ENCODE measurements around the gene AKR1C1. TPM values are rescaled to one million over a fixed set of nuclear protein-coding genes. Genes with fewer than 3 reads are reported as not detected.
"Not testable (repeated sequence)": the region's sequence is repeated elsewhere in the genome, so short reads cannot be mapped to it uniquely, and the experiment has no call there.

Gene AKR1C1
- total and polyA plus RNA-seq, 2 donors, result 1.4 to 7.6 TPM

GRCh38 chr10:4978870-4979269 lies 15.7 kb downstream of the AKR1C1 start:
- no peaks in the 10 kb centered on the region for H3K36me3 ChIP-seq (ENCODE audit: control insufficient read depth in 2 of 2, insufficient read depth in 2 of 2, low read length in 1 of 2)
- H3K4me1 ChIP-seq (ENCODE audit: control insufficient read depth in 2 of 2, insufficient read depth in 2 of 2, low read length in 2 of 2), result peaks cover 0 to 8% of the 10 kb centered on the region in 2 donors
- no peak overlapping the region for H3K4me3 ChIP-seq (ENCODE audit: low read length in 2 of 2)
- DNase-seq (ENCODE audit: low read depth in 6 of 9, low spot score in 9 of 9), result no peak
- WGBS, result 97% methylated on average over 4 of the region's 4 CpGs
- no peaks in the 10 kb centered on the region for H3K27me3 ChIP-seq (ENCODE audit: control insufficient read depth in 2 of 2, insufficient read depth in 1 of 2, low read length in 1 of 2)
- H3K9me3 ChIP-seq (ENCODE audit: control insufficient read depth in 2 of 2, insufficient read depth in 1 of 2, low read length in 1 of 2), result no peaks in the 10 kb centered on the region
- no peak overlapping the region for H3K27ac ChIP-seq (ENCODE audit: low read depth in 1 of 2, low read length in 1 of 2)

DNA sequence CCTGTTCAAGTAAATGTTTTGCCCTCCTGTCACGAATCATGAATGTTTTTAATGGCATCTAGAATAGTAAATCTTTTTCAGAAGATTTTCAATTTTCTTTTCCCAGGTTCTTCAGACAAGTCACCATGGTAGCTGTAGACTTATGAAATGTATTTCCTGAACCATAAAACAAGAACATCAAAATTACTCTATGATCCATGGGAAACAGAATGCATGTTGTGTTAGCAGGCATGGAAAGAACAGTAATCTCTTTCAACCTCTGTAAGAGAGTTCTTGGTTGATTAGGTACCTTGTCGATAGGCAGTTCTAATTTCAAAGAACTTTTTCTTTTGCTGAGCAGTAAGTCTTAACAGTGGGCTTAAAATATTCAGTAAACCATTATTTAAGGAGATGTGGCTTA lies 17.6 kb downstream of the AKR1C1 start:
- H3K27ac ChIP-seq (ENCODE audit: low read depth in 1 of 2, low read length in 1 of 2), result no peak overlapping the region
- WGBS, result 99% methylated on average over 2 of the region's 2 CpGs
- no peak for DNase-seq (ENCODE audit: low read depth in 6 of 9, low spot score in 9 of 9)

DNA sequence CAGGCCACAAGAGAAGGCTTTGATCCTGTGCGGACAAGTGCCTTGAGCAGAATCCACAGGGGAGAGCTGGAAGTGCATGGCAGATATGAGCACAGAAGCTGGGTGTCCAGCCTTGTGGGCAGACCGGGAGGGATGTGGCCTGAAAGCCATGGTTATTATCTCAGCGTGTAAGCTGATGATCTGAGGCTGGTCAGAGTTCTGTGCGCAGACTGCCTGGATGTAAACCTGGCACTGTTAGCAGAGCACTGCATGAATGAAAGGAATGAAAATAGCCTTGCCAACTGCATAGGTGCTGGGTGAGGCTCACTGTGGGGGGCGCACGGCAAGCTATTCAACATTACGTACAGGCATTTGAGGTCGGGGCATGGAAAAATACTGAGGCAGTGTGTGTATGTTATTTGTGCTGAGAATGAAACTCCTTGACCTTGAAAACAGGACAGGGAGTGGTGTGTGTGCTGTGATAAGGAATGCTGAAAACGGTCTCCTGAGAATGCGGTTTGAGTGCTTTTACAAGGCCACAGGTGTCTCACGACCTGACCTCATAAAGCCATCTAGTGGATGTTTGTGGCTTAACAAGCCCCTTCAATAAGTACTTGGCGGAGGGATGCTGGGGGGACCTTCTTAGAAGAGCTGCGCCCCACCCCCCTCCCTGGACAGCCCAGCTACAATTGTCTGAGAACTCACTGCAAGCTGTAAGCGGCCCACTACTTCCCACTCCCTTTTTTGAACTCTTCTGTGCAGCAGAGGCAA lies 18.7 kb downstream of the AKR1C1 start:
- Histone ChIP-seq H3K36me3 (ENCODE audit: control insufficient read depth in 2 of 2, insufficient read depth in 2 of 2, low read length in 1 of 2) (no peaks in the 10 kb centered on the region), H3K27me3 (ENCODE audit: control insufficient read depth in 2 of 2, insufficient read depth in 1 of 2, low read length in 1 of 2) (no peaks in the 10 kb centered on the region), H3K4me3 (ENCODE audit: low read length in 2 of 2) (no peak overlapping the region), H3K4me1 (ENCODE audit: control insufficient read depth in 2 of 2, insufficient read depth in 2 of 2, low read length in 2 of 2) (peaks cover 0 to 8% of the 10 kb centered on the region in 2 donors), H3K27ac (ENCODE audit: low read depth in 1 of 2, low read length in 1 of 2) (no peak overlapping the region), H3K9me3 (ENCODE audit: control insufficient read depth in 2 of 2, insufficient read depth in 1 of 2, low read length in 1 of 2) (no peaks in the 10 kb centered on the region)
- peak in 8 of 9 donors; percentile 5 to 69 (median 24) for DNase-seq (ENCODE audit: low read depth in 6 of 9, low spot score in 9 of 9)
- 46% methylated on average over 14 of the region's 14 CpGs for WGBS

More for the DNA sequence above, 17.6 kb downstream of the AKR1C1 start:
- H3K4me1 ChIP-seq (ENCODE audit: control insufficient read depth in 2 of 2, insufficient read depth in 2 of 2, low read length in 2 of 2), result peaks cover 0 to 8% of the 10 kb centered on the region in 2 donors
- no peaks in the 10 kb centered on the region for H3K9me3 ChIP-seq (ENCODE audit: control insufficient read depth in 2 of 2, insufficient read depth in 1 of 2, low read length in 1 of 2)
- no peaks in the 10 kb centered on the region for H3K27me3 ChIP-seq (ENCODE audit: control insufficient read depth in 2 of 2, insufficient read depth in 1 of 2, low read length in 1 of 2)
- no peak overlapping the region for H3K4me3 ChIP-seq (ENCODE audit: low read length in 2 of 2)
- no peaks in the 10 kb centered on the region for H3K36me3 ChIP-seq (ENCODE audit: control insufficient read depth in 2 of 2, insufficient read depth in 2 of 2, low read length in 1 of 2)

DNA sequence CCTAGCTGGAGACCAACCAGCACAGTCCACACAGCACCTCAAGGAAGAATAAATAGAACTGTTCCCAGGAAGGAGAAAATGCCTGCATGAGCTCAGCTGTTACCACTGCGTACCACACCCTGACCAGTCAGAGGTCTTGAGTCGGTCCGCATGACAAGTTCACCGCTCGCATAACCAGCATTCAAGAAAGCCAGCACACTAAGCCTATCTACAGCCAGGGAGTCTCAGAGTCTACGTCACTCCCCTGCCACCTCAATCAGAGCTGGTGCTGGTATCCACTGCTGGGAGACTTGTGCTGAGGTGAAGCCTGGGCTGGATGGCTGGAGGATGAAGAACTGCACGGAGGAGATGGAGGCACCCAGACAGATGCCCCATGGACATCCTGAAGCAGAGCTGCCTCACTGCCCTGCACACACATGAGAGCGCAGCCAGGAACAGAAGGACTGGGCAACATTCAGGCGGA lies 19.6 kb downstream of the AKR1C1 start:
- peaks cover 0 to 8% of the 10 kb centered on the region in 2 donors for H3K4me1 ChIP-seq (ENCODE audit: control insufficient read depth in 2 of 2, insufficient read depth in 2 of 2, low read length in 2 of 2)
- no peaks in the 10 kb centered on the region for H3K36me3 ChIP-seq (ENCODE audit: control insufficient read depth in 2 of 2, insufficient read depth in 2 of 2, low read length in 1 of 2)
- no peak overlapping the region for H3K4me3 ChIP-seq (ENCODE audit: low read length in 2 of 2)
- WGBS, result 97% methylated on average over 9 of the region's 9 CpGs
- no peak overlapping the region for H3K27ac ChIP-seq (ENCODE audit: low read depth in 1 of 2, low read length in 1 of 2)
- no peaks in the 10 kb centered on the region for H3K27me3 ChIP-seq (ENCODE audit: control insufficient read depth in 2 of 2, insufficient read depth in 1 of 2, low read length in 1 of 2)
- no peaks in the 10 kb centered on the region for H3K9me3 ChIP-seq (ENCODE audit: control insufficient read depth in 2 of 2, insufficient read depth in 1 of 2, low read length in 1 of 2)
- no peak for DNase-seq (ENCODE audit: low read depth in 6 of 9, low spot score in 9 of 9)

DNA sequence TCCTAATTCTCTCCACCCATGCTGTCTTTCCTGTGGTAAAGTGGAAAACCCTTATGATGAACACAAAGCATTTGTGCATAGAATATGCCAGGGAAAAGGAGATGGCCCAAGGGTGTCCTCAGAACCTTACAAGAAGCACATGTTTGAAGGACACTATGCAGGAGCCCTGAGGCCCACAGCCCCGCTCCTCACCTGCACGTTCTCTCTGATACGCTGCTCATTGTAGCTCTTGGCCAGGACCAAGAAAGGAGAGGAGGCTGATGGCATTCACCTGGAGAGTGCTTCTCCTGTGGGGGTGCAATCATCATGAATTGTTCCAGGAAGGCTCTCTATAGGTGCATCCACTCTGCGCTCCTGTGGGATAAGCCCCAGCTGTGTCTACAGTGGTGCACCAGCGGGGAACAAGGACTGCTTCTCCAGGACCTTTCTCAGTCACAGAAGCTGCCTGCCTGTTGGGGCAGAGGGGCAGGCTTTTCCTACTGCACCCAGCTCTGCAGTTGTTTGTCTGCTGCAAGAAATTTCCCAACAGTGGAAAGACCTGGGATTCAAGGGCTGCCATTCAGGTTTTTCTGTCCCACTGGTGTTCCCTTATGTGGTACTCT lies 20.5 kb downstream of the AKR1C1 start:
- H3K27me3 ChIP-seq (ENCODE audit: control insufficient read depth in 2 of 2, insufficient read depth in 1 of 2, low read length in 1 of 2), result no peaks in the 10 kb centered on the region
- WGBS, result 98% methylated on average over 5 of the region's 5 CpGs
- no peaks in the 10 kb centered on the region for H3K36me3 ChIP-seq (ENCODE audit: control insufficient read depth in 2 of 2, insufficient read depth in 2 of 2, low read length in 1 of 2)
- H3K4me3 ChIP-seq (ENCODE audit: low read length in 2 of 2), result no peak overlapping the region
- H3K4me1 ChIP-seq (ENCODE audit: control insufficient read depth in 2 of 2, insufficient read depth in 2 of 2, low read length in 2 of 2), result peaks cover 0 to 8% of the 10 kb centered on the region in 2 donors
- H3K9me3 ChIP-seq (ENCODE audit: control insufficient read depth in 2 of 2, insufficient read depth in 1 of 2, low read length in 1 of 2), result no peaks in the 10 kb centered on the region
- no peak for DNase-seq (ENCODE audit: low read depth in 6 of 9, low spot score in 9 of 9)
- no peak overlapping the region for H3K27ac ChIP-seq (ENCODE audit: low read depth in 1 of 2, low read length in 1 of 2)

- Histone ChIP-seq H3K27me3 (ENCODE audit: control insufficient read depth in 2 of 2, insufficient read depth in 1 of 2, low read length in 1 of 2) (no peaks in the 10 kb centered on the region), H3K9me3 (ENCODE audit: control insufficient read depth in 2 of 2, insufficient read depth in 1 of 2, low read length in 1 of 2) (no peaks in the 10 kb centered on the region), H3K4me1 (ENCODE audit: control insufficient read depth in 2 of 2, insufficient read depth in 2 of 2, low read length in 2 of 2) (peaks cover 0 to 8% of the 10 kb centered on the region in 2 donors), H3K36me3 (ENCODE audit: control insufficient read depth in 2 of 2, insufficient read depth in 2 of 2, low read length in 1 of 2) (no peaks in the 10 kb centered on the region), H3K27ac (ENCODE audit: low read depth in 1 of 2, low read length in 1 of 2) (no peak overlapping the region), H3K4me3 (ENCODE audit: low read length in 2 of 2) (no peak overlapping the region)
- 97% methylated on average over 10 of the region's 10 CpGs for WGBS
- DNase-seq (ENCODE audit: low read depth in 6 of 9, low spot score in 9 of 9), result no peak
Observed at GRCh38 chr10:4984223-4984622, 21.0 kb downstream of the AKR1C1 start.

DNA sequence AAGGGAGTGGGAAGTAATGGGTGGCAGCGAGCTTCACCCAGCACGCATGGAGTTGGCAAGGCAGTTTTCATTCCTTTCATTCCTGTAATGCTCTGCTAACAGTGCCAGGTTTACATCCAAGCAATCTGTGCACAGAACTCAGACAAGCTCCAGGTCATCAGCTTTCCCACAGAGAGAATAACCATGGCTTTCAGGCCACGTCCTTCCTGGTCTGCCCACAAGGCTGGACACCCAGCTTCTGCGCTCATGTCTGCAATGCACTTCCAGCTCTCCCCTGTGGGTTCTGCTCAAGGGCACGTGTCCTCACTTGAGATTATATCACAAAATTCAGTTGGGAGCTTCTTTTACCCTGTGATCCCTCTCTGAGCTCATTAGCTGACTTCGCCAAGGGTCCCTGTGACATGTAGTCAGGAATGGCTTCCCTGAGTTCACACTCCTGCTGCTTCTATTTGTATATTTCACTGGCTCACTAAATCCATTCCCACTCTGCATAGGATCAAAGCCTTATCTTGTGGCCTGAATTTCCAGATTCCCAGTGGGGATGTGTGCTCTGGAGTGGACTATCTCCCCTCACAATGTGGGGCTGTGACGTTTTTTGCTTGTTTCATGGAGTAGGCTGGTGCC lies 21.9 kb downstream of the AKR1C1 start:
- H3K27me3 ChIP-seq (ENCODE audit: control insufficient read depth in 2 of 2, insufficient read depth in 1 of 2, low read length in 1 of 2), result no peaks in the 10 kb centered on the region
- DNase-seq (ENCODE audit: low read depth in 6 of 9, low spot score in 9 of 9), result no peak
- peaks cover 0 to 8% of the 10 kb centered on the region in 2 donors for H3K4me1 ChIP-seq (ENCODE audit: control insufficient read depth in 2 of 2, insufficient read depth in 2 of 2, low read length in 2 of 2)
- 95% methylated on average over 7 of the region's 7 CpGs for WGBS
- H3K4me3 ChIP-seq (ENCODE audit: low read length in 2 of 2), result no peak overlapping the region
- H3K36me3 ChIP-seq (ENCODE audit: control insufficient read depth in 2 of 2, insufficient read depth in 2 of 2, low read length in 1 of 2), result no peaks in the 10 kb centered on the region
- no peak overlapping the region for H3K27ac ChIP-seq (ENCODE audit: low read depth in 1 of 2, low read length in 1 of 2)
- no peaks in the 10 kb centered on the region for H3K9me3 ChIP-seq (ENCODE audit: control insufficient read depth in 2 of 2, insufficient read depth in 1 of 2, low read length in 1 of 2)

DNA sequence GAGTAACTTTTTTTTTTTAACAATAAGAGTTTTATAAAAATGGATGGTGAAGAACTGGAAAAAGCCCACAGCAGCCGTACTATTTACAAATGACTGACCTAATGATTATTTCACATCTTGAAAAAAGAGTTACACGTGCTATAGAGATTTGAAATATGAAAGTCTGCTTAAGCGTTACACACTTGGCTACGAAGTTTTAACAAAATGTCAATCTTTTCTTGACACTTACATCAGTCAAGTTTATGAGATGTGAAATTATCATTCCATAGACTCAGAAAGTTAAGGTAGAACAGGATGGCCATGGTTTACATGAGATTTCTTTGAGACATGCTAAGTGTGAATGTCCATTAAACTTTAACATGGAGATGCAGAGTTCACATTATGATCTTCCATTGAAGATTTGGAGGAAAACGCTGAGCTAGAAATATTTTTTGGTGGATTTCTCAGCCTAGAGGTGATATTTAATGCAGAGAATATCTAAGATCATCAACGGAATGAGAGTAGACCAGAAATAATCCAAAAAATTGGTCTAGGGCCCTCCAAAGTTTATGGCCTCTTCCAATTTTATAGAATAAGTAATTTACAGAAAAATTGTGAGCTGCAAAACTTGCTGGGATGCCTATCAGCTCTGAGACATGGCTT lies 24.9 kb downstream of the AKR1C1 start:
- H3K4me3 ChIP-seq (ENCODE audit: low read length in 2 of 2); DNase-seq (ENCODE audit: low read depth in 6 of 9, low spot score in 9 of 9); H3K4me1 ChIP-seq (ENCODE audit: control insufficient read depth in 2 of 2, insufficient read depth in 2 of 2, low read length in 2 of 2); H3K9me3 ChIP-seq (ENCODE audit: control insufficient read depth in 2 of 2, insufficient read depth in 1 of 2, low read length in 1 of 2); H3K27ac ChIP-seq (ENCODE audit: low read depth in 1 of 2, low read length in 1 of 2); H3K36me3 ChIP-seq (ENCODE audit: control insufficient read depth in 2 of 2, insufficient read depth in 2 of 2, low read length in 1 of 2); H3K27me3 ChIP-seq (ENCODE audit: control insufficient read depth in 2 of 2, insufficient read depth in 1 of 2, low read length in 1 of 2): not testable (repeated sequence)
- 97% methylated on average over 6 of the region's 6 CpGs for WGBS

GRCh38 chr10:4990217-4990616 lies 27.0 kb downstream of the AKR1C1 start:
- DNase-seq (ENCODE audit: low read depth in 6 of 9, low spot score in 9 of 9), result no peak
- no peaks in the 10 kb centered on the region for H3K9me3 ChIP-seq (ENCODE audit: control insufficient read depth in 2 of 2, insufficient read depth in 1 of 2, low read length in 1 of 2)
- no peaks in the 10 kb centered on the region for H3K27me3 ChIP-seq (ENCODE audit: control insufficient read depth in 2 of 2, insufficient read depth in 1 of 2, low read length in 1 of 2)
- no peaks in the 10 kb centered on the region for H3K4me1 ChIP-seq (ENCODE audit: control insufficient read depth in 2 of 2, insufficient read depth in 2 of 2, low read length in 2 of 2)
- no peak overlapping the region for H3K27ac ChIP-seq (ENCODE audit: low read depth in 1 of 2, low read length in 1 of 2)
- no peaks in the 10 kb centered on the region for H3K36me3 ChIP-seq (ENCODE audit: control insufficient read depth in 2 of 2, insufficient read depth in 2 of 2, low read length in 1 of 2)
- 98% methylated on average over 2 of the region's 2 CpGs for WGBS
- H3K4me3 ChIP-seq (ENCODE audit: low read length in 2 of 2), result no peak overlapping the region
